ENCODE measurements around the gene KRT76.

Gene KRT76

GRCh38 chr12:52817699-52818238 is 40.6 kb upstream of the KRT76 start:
- CTCF ChIA-PET, result no interaction called here
- no peak overlapping the region for H3K27ac ChIP-seq
- DNase-seq (ENCODE audit: low spot score), result no peak
- no peak for TF ChIP-seq CTCF (conservative IDR thresholded peaks at IDR 0.05; ENCODE audit: low read depth)
- POLR2A ChIA-PET (ENCODE audit: low non-redundant PET), result no interaction called here

GRCh38 chr12:52817003-52817698 is 40.0 kb upstream of the KRT76 start:
- ChIA-PET CTCF (no interaction called here), POLR2A (ENCODE audit: low non-redundant PET) (no interaction called here)
- no peak for DNase-seq (ENCODE audit: low spot score)
- no peak for TF ChIP-seq CTCF (conservative IDR thresholded peaks at IDR 0.05; ENCODE audit: low read depth)
- no peak overlapping the region for H3K27ac ChIP-seq

GRCh38 chr12:52815676-52816588 is 38.8 kb upstream of the KRT76 start:
- no peak for TF ChIP-seq CTCF (conservative IDR thresholded peaks at IDR 0.05; ENCODE audit: low read depth)
- CTCF ChIA-PET, result no interaction called here
- POLR2A ChIA-PET (ENCODE audit: low non-redundant PET), result no interaction called here
- no peak overlapping the region for H3K27ac ChIP-seq
- DNase-seq (ENCODE audit: low spot score), result no peak

GRCh38 chr12:52815161-52815560 is 38.0 kb upstream of the KRT76 start:
- ChIA-PET POLR2A (ENCODE audit: low non-redundant PET) (no interaction called here), CTCF (no interaction called here)
- DNase-seq (ENCODE audit: low spot score), result no peak
- H3K27ac ChIP-seq, result no peak overlapping the region
- TF ChIP-seq CTCF (conservative IDR thresholded peaks at IDR 0.05; ENCODE audit: low read depth), result no peak

GRCh38 chr12:52814710-52815155 is 37.6 kb upstream of the KRT76 start:
- no peak for DNase-seq (ENCODE audit: low spot score)
- ChIA-PET CTCF (no interaction called here), POLR2A (ENCODE audit: low non-redundant PET) (no interaction called here)
- TF ChIP-seq CTCF (conservative IDR thresholded peaks at IDR 0.05; ENCODE audit: low read depth), result no peak
- no peak overlapping the region for H3K27ac ChIP-seq

- POLR2A ChIA-PET (ENCODE audit: low non-redundant PET), result no interaction called here
- CTCF ChIA-PET, result no interaction called here
- TF ChIP-seq CTCF (conservative IDR thresholded peaks at IDR 0.05; ENCODE audit: low read depth), result no peak
- no peak within 1 kb of the TSS for H3K27ac ChIP-seq
- no peak for DNase-seq (ENCODE audit: low spot score)
These were observed 37.0 kb upstream of the KRT76 start, which contains the start of gene KRT4 for GRCh38 chr12:52813885-52814709. TSS of gene KRT4 (minus strand) at chr12:52814116. CDS start at chr12:52814058, 58 bp downstream.

Data from RWPE1 (cell line).